Ectodermal cell (in vitro differentiated cells): ENCODE data around the gene TSPOAP1.

Experiments
- H3K27ac ChIP-seq: 2 replicates; pipeline ENCODE4 v1.7.0; 2013; ENCODE audit warnings: mild to moderate bottlenecking, low read depth, low read length; ENCODE audit not compliant: insufficient read depth, poor library complexity, severe bottlenecking
- H3K27me3 ChIP-seq: 2 replicates; pipeline ENCODE4 v1.7.0; 2013; ENCODE audit warnings: mild to moderate bottlenecking, low read length; ENCODE audit not compliant: insufficient read depth, control insufficient read depth, poor library complexity, severe bottlenecking
- H3K36me3 ChIP-seq: one replicate; pipeline ENCODE4 v1.7.0; 2013; ENCODE audit warnings: low read length; ENCODE audit not compliant: control insufficient read depth, insufficient read depth
- H3K4me1 ChIP-seq: one replicate; pipeline ENCODE4 v1.7.0; 2013; ENCODE audit warnings: low read length; ENCODE audit not compliant: control insufficient read depth, insufficient read depth
- H3K4me3 ChIP-seq: 2 replicates; pipeline ENCODE4 v1.7.0; 2013; ENCODE audit warnings: low read depth, low read length, control low read depth; ENCODE audit not compliant: insufficient read depth
- H3K9me3 ChIP-seq: 2 replicates; pipeline ENCODE4 v1.7.0; 2013; ENCODE audit warnings: mild to moderate bottlenecking, low read length, moderate library complexity; ENCODE audit not compliant: control insufficient read depth
- WGBS, 2 experiments: methylation state at CpG; one replicate each; pipeline ENCODE4 v1.1.7; 2013; ENCODE audit warnings: missing lambda C conversion rate in 2 of 2; 5-methylcytosine and 5-hydroxymethylcytosine counted together

The TSPOAP1 gene

GRCh38 chr17:58320570-58321323 is 7.8 kb downstream of the TSPOAP1 start:
- Histone ChIP-seq H3K27me3 (peaks cover 17% of the 10 kb centered on the region), H3K4me3 (no peak overlapping the region), H3K27ac (no peak overlapping the region), H3K4me1 (peaks cover 22% of the 10 kb centered on the region), H3K36me3 (no peaks in the 10 kb centered on the region), H3K9me3 (no peaks in the 10 kb centered on the region)
- 92 to 93% methylated on average over 8 to 9 of the region's 9 CpGs for WGBS, 2 experiments

GRCh38 chr17:58320163-58320558 is 8.4 kb downstream of the TSPOAP1 start:
- 94 to 97% methylated on average over 7 of the region's 7 CpGs for WGBS, 2 experiments

GRCh38 chr17:58319173-58320162 is 9.1 kb downstream of the TSPOAP1 start:
- Histone ChIP-seq H3K27me3 (peaks cover 17% of the 10 kb centered on the region), H3K9me3 (no peaks in the 10 kb centered on the region), H3K27ac (no peak overlapping the region), H3K36me3 (no peaks in the 10 kb centered on the region), H3K4me1 (peaks cover 11% of the 10 kb centered on the region), H3K4me3 (no peak overlapping the region)
- WGBS, 2 experiments, result 90 to 91% methylated on average over 25 of the region's 25 CpGs

More at GRCh38 chr17:58320163-58320558, 8.4 kb downstream of the TSPOAP1 start:
- Histone ChIP-seq H3K9me3 (no peaks in the 10 kb centered on the region), H3K4me1 (peaks cover 16% of the 10 kb centered on the region), H3K36me3 (no peaks in the 10 kb centered on the region), H3K4me3 (no peak overlapping the region), H3K27me3 (peaks cover 17% of the 10 kb centered on the region), H3K27ac (no peak overlapping the region)

DNA sequence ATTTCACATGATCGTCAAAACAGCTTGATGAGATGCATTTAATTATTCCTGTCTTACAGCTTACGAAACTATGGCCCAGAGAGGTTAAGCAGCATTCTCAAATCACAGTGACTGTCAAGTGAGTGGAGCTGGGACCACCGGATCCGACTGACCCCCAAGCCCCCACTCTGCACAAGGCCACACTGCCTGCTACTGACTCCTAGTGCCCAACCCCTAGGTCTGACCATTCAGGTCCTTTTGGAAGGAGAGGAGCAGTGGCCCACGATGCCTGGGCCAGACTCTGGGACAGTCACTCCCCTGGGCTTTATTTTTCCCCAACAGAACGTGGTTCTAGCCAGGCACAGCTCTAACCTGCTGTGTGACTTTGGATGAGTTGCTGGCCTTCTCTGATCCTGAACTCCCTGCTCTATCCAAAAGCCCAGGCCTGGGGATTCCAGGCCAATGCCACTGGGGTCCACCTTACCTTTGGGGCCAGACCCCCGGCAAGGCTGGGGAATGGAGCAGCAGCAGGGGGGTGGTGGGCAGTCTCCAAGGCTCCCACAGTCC is 9.9 kb downstream of the TSPOAP1 start:
- Histone ChIP-seq H3K4me3 (no peak overlapping the region), H3K4me1 (peaks cover 9% of the 10 kb centered on the region), H3K9me3 (no peaks in the 10 kb centered on the region), H3K27ac (no peak overlapping the region), H3K36me3 (no peaks in the 10 kb centered on the region), H3K27me3 (peaks cover 12% of the 10 kb centered on the region)
- WGBS, 2 experiments, result 89 to 92% methylated on average over 7 of the region's 7 CpGs

GRCh38 chr17:58318065-58318481 is 10.5 kb downstream of the TSPOAP1 start:
- Histone ChIP-seq H3K9me3 (no peaks in the 10 kb centered on the region), H3K4me1 (peaks cover 10% of the 10 kb centered on the region), H3K27ac (no peak overlapping the region), H3K36me3 (no peaks in the 10 kb centered on the region), H3K27me3 (peaks cover 8% of the 10 kb centered on the region), H3K4me3 (no peak overlapping the region)
- WGBS, 2 experiments, result 87 to 94% methylated on average over 9 of the region's 9 CpGs

DNA sequence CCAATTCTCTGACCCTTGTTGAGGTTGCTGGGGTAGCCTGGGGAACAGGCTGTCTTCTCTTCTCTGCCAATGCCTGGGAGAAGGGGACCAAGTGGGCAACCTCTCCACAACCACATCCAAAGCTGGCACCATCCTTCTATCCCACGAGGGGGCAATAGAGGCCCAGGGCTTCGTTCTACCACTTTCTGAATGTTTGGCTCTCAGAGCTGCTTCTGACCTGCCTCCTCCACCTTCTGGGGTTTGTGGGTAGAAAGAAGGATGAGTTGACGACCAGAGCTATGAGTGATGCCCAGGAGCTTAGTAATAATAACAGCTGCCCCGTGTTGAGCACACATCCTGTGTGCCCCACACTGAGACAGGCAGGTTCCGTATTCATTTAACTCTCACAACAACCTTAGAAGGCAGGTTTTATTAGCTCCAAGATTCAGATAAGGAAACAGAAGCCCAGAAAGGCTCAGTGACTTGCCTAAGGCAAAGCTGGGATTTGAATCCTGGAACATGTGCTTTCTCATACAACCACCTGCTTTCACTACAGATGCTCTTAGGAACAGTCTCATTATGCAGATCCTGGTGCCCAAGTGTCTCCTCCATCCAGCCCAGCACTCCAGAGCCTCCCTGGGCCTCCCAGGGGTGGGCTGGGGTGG is 11.1 kb downstream of the TSPOAP1 start:
- Histone ChIP-seq H3K4me1 (peaks cover 14% of the 10 kb centered on the region), H3K27me3 (peaks cover 8% of the 10 kb centered on the region), H3K36me3 (no peaks in the 10 kb centered on the region), H3K4me3 (no peak overlapping the region), H3K9me3 (no peaks in the 10 kb centered on the region), H3K27ac (no peak overlapping the region)
- 32 to 34% methylated on average over 5 of the region's 5 CpGs for WGBS, 2 experiments

DNA sequence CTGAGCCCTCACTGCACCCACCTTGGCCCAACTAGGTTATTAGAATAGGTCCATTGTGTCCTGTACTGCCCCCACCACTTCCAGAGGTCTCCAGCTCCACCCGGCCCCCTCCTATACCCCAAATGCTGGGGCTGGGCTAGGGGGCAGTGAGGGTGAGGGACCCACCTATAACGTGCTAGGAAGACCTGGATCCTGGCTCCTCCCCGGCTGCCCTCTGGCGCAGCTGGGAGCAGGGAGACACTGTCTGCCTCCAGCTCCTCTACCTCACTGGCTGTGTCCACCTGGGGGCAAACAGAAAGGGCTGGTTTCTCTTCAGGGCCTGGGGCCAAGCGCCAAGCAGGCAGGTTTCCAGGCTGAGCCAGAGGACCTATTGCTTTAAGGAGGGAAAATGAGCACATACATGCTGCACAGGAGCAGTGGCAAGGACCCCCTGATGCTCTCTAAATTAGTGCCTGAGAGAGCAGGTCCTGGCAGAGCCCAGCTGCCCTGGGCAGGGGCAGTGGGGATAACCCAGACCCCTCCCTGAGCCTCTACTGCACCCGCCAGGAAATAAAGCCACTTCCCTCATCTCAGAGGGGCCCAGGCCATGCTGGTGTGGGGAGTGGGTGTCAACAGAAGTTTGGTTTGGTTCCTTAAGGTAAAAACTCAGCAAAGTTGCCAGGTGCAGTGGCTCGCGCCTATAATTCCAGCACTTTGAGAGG is 12.2 kb downstream of the TSPOAP1 start:
- Histone ChIP-seq H3K27me3 (peaks cover 8% of the 10 kb centered on the region), H3K4me1 (peaks cover 16% of the 10 kb centered on the region), H3K4me3 (no peak overlapping the region), H3K27ac (no peak overlapping the region), H3K9me3 (no peaks in the 10 kb centered on the region), H3K36me3 (no peaks in the 10 kb centered on the region)
- WGBS, 2 experiments, result 95% methylated on average over 8 of the region's 8 CpGs

GRCh38 chr17:58315750-58316149 is 12.8 kb downstream of the TSPOAP1 start:
- 93 to 96% methylated on average over 3 to 4 of the region's 4 CpGs for WGBS, 2 experiments
- Histone ChIP-seq H3K9me3 (no peaks in the 10 kb centered on the region), H3K27ac (no peak overlapping the region), H3K36me3 (no peaks in the 10 kb centered on the region), H3K4me1 (peaks cover 16% of the 10 kb centered on the region), H3K4me3 (no peak overlapping the region), H3K27me3 (peaks cover 8% of the 10 kb centered on the region)

DNA sequence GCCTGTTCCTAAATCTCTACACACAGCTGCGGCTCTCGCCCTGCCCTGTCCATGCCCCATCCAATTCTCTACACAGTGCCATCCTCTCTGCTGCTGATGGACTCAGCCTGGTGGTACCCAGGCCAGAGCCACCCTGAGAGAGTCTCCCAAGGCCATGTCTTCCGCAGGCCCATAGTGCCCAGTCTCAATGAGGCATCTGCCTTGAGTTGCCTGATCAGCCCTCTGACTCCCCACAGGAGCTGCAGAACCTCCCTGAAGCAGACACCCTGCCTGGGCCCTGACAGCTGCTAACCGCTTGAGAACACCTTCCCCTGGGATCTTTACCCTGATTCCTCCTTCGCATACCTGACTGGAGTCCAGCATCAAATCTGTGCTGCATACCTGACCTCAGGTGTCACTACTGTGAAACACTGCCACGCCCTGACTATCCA is 13.3 kb downstream of the TSPOAP1 start:
- no peaks in the 10 kb centered on the region for H3K36me3 ChIP-seq
- H3K4me1 ChIP-seq, result peaks cover 16% of the 10 kb centered on the region
- H3K27ac ChIP-seq, result no peak overlapping the region
- no peaks in the 10 kb centered on the region for H3K9me3 ChIP-seq
- H3K27me3 ChIP-seq, result peaks cover 8% of the 10 kb centered on the region
- WGBS, 2 experiments, result 93 to 97% methylated on average over 6 of the region's 6 CpGs
- no peak overlapping the region for H3K4me3 ChIP-seq
